Lower lobe of right lung (tissue), 2 donors: Measurements from ENCODE around the gene FIGNL2. TPM values are rescaled to one million over a fixed set of nuclear protein-coding genes. Genes with fewer than 3 reads are reported as not detected.

Source experiments
- ATAC-seq, 2 donors: fragments of 200-7000 bp; cut with Tn5 transposase; one replicate each; pipeline ENCODE4 v1.9.1; 2020 to 2022; ENCODE audit warnings: mild to moderate bottlenecking in 2 of 2, moderate library complexity in 2 of 2
- DNase-seq: peaks from one replicate; pipeline ENCODE4 v3.0.0-alpha.2; 2020
- H3K27ac ChIP-seq: fragments of 200-600 bp; one replicate; pipeline ENCODE4 v1.8.0; 2022
- H3K27me3 ChIP-seq: fragments of 200-600 bp; one replicate; pipeline ENCODE4 v1.8.0; 2022; ENCODE audit warnings: low read depth
- H3K36me3 ChIP-seq: fragments of 200-600 bp; one replicate; pipeline ENCODE4 v1.8.0; 2022; ENCODE audit warnings: mild to moderate bottlenecking
- H3K4me1 ChIP-seq: fragments of 200-600 bp; one replicate; pipeline ENCODE4 v1.8.0; 2022
- H3K4me3 ChIP-seq: fragments of 200-600 bp; one replicate; pipeline ENCODE4 v1.8.0; 2022; ENCODE audit warnings: mild to moderate bottlenecking
- H3K9me3 ChIP-seq: fragments of 200-600 bp; one replicate; pipeline ENCODE4 v1.8.0; 2022
- intact Hi-C: fragments of 100-400 bp; cut with DNase I; formaldehyde crosslinking; loops from one replicate; pipeline ENCODE4 v1.11.0; 2022
- total RNA-seq: library from RNA; stranded (reverse); fragmentation: NEBNext Ultra II Directional; extraction: Animal tissue kit (Norgen Biotek cat#: 25700); gene quantifications from one replicate; pipeline ENCODE4 v1.2.1, GENCODE V29; 2021
- TF ChIP-seq, protein P1 (sequence below): fragments of 200-600 bp; IDR thresholded peaks from one replicate; pipeline ENCODE4 v1.8.0; 2022; ENCODE audit warnings: antibody characterized with exemption, mild to moderate bottlenecking
- donor health status: DM: no; HTN: yes; CAD: no; lungs with severe emphysema.

FIGNL2 gene
- total RNA-seq, 1 donor from 2014 or later: 0.95 TPM

DNA sequence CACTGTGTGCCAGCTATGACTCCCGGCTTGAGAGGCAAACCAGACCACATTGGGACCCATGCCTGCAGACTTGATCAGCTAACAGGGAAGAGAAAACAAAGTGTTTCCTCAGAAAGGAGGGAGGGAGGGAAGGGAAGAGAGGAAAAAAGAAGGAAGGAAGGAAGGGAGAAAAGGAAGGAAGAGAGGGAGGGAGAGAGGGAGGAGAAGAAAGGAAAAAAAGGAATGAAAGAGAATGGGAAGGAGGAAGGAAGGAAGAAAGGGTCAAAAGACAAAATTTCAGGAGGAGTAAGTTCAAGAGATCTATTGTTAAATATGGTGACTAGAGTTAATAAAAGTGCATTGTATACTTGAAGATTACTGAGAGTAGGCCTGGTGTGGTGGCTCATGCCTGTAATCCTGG lies 18.9 kb downstream of the FIGNL2 start:
- H3K9me3 ChIP-seq: no peaks in the 10 kb centered on the region
- no peak for ATAC-seq
- DNase-seq: no peak
- intact Hi-C loops: no loop called here
- TF ChIP-seq, protein P1, sequence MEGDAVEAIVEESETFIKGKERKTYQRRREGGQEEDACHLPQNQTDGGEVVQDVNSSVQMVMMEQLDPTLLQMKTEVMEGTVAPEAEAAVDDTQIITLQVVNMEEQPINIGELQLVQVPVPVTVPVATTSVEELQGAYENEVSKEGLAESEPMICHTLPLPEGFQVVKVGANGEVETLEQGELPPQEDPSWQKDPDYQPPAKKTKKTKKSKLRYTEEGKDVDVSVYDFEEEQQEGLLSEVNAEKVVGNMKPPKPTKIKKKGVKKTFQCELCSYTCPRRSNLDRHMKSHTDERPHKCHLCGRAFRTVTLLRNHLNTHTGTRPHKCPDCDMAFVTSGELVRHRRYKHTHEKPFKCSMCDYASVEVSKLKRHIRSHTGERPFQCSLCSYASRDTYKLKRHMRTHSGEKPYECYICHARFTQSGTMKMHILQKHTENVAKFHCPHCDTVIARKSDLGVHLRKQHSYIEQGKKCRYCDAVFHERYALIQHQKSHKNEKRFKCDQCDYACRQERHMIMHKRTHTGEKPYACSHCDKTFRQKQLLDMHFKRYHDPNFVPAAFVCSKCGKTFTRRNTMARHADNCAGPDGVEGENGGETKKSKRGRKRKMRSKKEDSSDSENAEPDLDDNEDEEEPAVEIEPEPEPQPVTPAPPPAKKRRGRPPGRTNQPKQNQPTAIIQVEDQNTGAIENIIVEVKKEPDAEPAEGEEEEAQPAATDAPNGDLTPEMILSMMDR: no peak
- H3K36me3 ChIP-seq: no peaks in the 10 kb centered on the region
- no peak overlapping the region for H3K27ac ChIP-seq
- H3K4me3 ChIP-seq: no peak overlapping the region
- H3K27me3 ChIP-seq: peaks cover 14% of the 10 kb centered on the region
- H3K4me1 ChIP-seq: peaks cover 23% of the 10 kb centered on the region

DNA sequence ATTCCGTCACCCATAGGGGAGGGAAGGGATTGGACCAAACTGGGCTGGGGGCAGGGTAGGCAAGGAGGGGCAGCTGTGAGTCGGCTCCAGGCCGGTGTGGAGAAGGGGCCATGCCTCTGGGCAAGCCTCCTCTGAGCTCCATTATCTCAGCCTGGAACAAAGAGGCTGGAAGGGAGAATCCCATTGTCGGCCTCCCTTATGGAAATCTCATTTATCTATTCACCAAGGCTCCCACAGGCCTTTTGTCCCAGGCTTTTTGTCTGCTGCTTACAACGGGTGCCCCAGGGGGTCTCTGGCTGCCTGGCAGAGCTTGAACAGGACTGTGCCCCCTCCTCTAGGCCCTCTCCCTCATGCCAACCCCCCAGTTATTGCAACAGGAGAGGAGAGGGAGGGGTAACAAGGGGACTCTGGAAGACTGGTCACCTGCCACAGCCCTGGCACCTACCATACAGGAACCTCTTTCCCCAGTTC lies 19.5 kb downstream of the FIGNL2 start:
- no peaks in the 10 kb centered on the region for H3K9me3 ChIP-seq
- peaks cover 9% of the 10 kb centered on the region for H3K27me3 ChIP-seq
- TF ChIP-seq, protein P1: no peak
- no peak for DNase-seq
- H3K27ac ChIP-seq: no peak overlapping the region
- H3K36me3 ChIP-seq: no peaks in the 10 kb centered on the region
- no peak for ATAC-seq
- intact Hi-C loops: no loop called here
- no peak overlapping the region for H3K4me3 ChIP-seq
- H3K4me1 ChIP-seq: peaks cover 23% of the 10 kb centered on the region

DNA sequence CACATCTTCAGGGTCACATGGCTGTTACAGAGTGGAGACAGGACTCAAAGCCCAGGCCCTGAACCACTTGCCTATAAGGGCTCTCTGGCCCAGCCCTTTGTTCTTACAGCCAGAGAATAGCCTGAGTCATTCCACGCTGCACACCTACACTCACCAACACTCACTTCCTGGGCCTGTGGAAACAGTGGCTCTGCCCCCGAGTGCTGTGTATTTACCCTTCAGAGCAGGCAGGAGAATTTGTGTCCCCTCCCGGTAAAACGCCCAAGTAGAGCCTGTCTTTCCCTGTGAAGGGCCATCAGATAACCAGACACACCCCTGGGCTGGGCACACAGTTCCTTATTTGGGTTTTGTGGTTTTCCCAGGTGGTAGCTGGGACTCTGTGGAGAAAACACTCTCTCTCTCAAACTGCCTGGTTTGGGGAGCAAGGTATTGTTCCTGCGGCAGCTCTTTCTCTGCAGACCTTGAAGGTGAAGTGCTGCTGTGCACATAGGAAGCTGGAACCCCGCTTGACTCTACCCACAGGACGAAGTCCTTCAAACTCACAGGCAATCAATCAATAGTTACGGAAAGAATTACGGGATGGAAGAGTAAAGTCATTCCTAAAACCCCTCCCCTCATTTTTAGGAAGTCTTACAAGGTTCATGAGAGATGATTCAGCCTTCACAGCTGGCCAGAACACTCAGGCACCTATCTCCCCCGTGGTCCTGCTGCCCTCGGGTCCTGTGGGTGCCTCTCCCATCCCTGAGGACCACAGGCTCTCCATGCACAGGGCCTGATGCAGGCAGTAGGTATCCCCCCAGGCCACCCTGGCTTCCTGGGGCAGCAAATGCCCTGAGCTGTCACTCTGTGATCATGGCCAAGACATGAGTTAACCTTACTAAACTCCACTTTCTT lies 20.3 kb downstream of the FIGNL2 start:
- peaks cover 23% of the 10 kb centered on the region for H3K4me1 ChIP-seq
- TF ChIP-seq, protein P1: no peak
- intact Hi-C loops: no loop called here
- H3K27me3 ChIP-seq: peaks cover 9% of the 10 kb centered on the region
- no peak overlapping the region for H3K27ac ChIP-seq
- H3K36me3 ChIP-seq: no peaks in the 10 kb centered on the region
- H3K4me3 ChIP-seq: no peak overlapping the region
- DNase-seq (peak; percentile 63), ATAC-seq (peak; percentile 73 to 91)
- H3K9me3 ChIP-seq: no peaks in the 10 kb centered on the region

DNA sequence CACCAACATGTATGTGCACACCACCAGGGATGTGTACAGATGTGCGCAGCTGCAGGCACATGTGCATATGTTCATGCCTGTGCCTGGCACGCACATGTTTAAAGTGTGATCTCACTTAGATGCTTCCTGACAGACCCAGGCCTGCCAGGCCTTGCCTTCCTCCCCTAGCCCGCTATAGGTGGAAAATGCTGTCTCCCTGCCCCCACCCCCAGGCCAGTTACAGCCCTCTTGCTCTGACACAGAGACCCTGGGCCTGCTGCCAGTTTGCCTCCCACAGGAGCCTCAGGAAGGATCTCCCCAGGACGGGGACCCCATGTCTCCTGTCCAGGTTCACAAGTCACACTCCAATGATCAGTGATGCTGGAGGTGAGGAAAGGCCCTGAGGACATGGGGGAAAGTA lies 21.6 kb downstream of the FIGNL2 start:
- intact Hi-C loops: no loop called here
- no peaks in the 10 kb centered on the region for H3K36me3 ChIP-seq
- no peak for ATAC-seq
- H3K4me3 ChIP-seq: no peak overlapping the region
- no peak for DNase-seq
- TF ChIP-seq, protein P1: no peak
- peaks cover 14% of the 10 kb centered on the region for H3K4me1 ChIP-seq
- no peaks in the 10 kb centered on the region for H3K9me3 ChIP-seq
- H3K27ac ChIP-seq: no peak overlapping the region
- H3K27me3 ChIP-seq: peaks cover 7% of the 10 kb centered on the region

DNA sequence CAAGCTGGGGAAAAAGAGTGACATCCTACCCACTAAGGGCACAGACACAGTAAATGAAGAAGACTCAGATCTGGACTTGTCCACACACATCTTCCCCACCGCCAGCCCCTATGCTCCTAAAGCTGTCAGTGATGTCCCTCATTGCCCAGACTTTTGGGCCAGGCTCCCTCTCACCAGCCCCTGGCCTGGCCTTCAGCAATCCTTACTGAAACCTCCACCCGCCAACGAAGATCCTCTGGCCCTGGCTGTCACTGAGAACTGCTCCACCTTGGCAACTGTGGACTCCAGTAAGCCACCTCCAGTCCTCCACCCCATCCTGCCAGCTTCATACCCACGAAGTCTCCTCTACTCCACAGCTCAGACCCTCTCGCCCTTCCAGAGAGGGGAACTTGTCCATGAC lies 23.3 kb downstream of the FIGNL2 start:
- no peak for ATAC-seq
- intact Hi-C loops: no loop called here
- H3K9me3 ChIP-seq: no peaks in the 10 kb centered on the region
- TF ChIP-seq, protein P1: no peak
- peaks cover 19% of the 10 kb centered on the region for H3K4me1 ChIP-seq
- no peak overlapping the region for H3K4me3 ChIP-seq
- DNase-seq: peak; percentile 22
- H3K27me3 ChIP-seq: peaks cover 5% of the 10 kb centered on the region
- no peaks in the 10 kb centered on the region for H3K36me3 ChIP-seq
- no peak overlapping the region for H3K27ac ChIP-seq
